PC-3 (cell line): ENCODE measurements around the gene PGBD5. TPM values are rescaled to one million over a fixed set of nuclear protein-coding genes. Genes with fewer than 3 reads are reported as not detected.

Experiments used
- ATAC-seq: fragments of 200-7000 bp; cut with Tn5 transposase; 2 replicates; pipeline ENCODE4 v1.9.1; 2020; ENCODE audit warnings: mild to moderate bottlenecking, moderate library complexity
- BruUV-seq: library from RNA; stranded (reverse); fragments of 400-500 nt; replicated peaks from 2 replicates; lab custom pipeline; 2021; lab: Mats Ljungman, UMichigan
- CTCF ChIA-PET: fragments of 300-600 bp; sonication (Branson Sonifier 250); formaldehyde crosslinking; loops from one replicate; lab custom pipeline; 2022; ENCODE audit warnings: antibody characterized with exemption; lab: Charles Lee
- POLR2A ChIA-PET: fragments of 300-600 bp; sonication (Branson Sonifier 250); formaldehyde crosslinking; loops from one replicate; lab custom pipeline; 2022; ENCODE audit warnings: antibody characterized with exemption; ENCODE audit not compliant: unreplicated experiment; lab: Charles Lee
- DNase-seq: peaks from one replicate; pipeline ENCODE4 v3.0.0-alpha.2; 2015
- H2AFZ ChIP-seq: fragments of 300-600 bp; sonication (generic); 2 replicates; pipeline ENCODE4 v1.6.0; 2016; ENCODE audit warnings: antibody characterized with exemption, low read length
- H3F3A ChIP-seq: fragments of 300-600 bp; sonication (generic); one replicate; pipeline ENCODE4 v1.6.0; 2017; ENCODE audit warnings: antibody characterized with exemption, low read length, control low read depth, mild to moderate bottlenecking; ENCODE audit not compliant: unreplicated experiment
- H3K27ac ChIP-seq: fragments of 300-600 bp; sonication (generic); 2 replicates; pipeline ENCODE4 v1.5.1; 2016; ENCODE audit warnings: mild to moderate bottlenecking, low read length
- H3K27me3 ChIP-seq: fragments of 300-600 bp; sonication (generic); 2 replicates; pipeline ENCODE4 v1.6.1; 2016; ENCODE audit warnings: low read length, mixed read lengths
- H3K36me3 ChIP-seq: fragments of 300-600 bp; sonication (generic); 2 replicates; pipeline ENCODE4 v1.6.1; 2016; ENCODE audit warnings: low read depth, mixed run types, low read length, mixed read lengths
- H3K4me1 ChIP-seq: fragments of 300-600 bp; sonication (generic); 2 replicates; pipeline ENCODE4 v1.5.1; 2016; ENCODE audit warnings: low read length; ENCODE audit not compliant: insufficient read depth
- H3K4me2 ChIP-seq: fragments of 300-600 bp; sonication (generic); 2 replicates; pipeline ENCODE4 v1.6.0; 2016; ENCODE audit warnings: low read length
- H3K4me3 ChIP-seq: fragments of 300-600 bp; sonication (generic); 2 replicates; pipeline ENCODE4 v1.5.1; 2016; ENCODE audit warnings: mild to moderate bottlenecking, low read length, mixed read lengths
- H3K79me2 ChIP-seq: fragments of 300-600 bp; sonication (generic); 2 replicates; pipeline ENCODE4 v1.6.1; 2017; ENCODE audit warnings: low read length, mixed read lengths
- H3K9ac ChIP-seq: fragments of 300-600 bp; sonication (generic); 2 replicates; pipeline ENCODE4 v1.6.0; 2016; ENCODE audit warnings: mild to moderate bottlenecking, low read length
- H3K9me2 ChIP-seq: fragments of 300-600 bp; sonication (generic); replicated peaks from 2 replicates; pipeline ENCODE4 v1.6.1; 2016; ENCODE audit warnings: mixed run types, low read length, mixed read lengths
- H3K9me3 ChIP-seq: fragments of 300-600 bp; sonication (generic); 2 replicates; pipeline ENCODE4 v1.6.1; 2016; ENCODE audit warnings: low read length, mixed read lengths
- H4K20me1 ChIP-seq: fragments of 300-600 bp; sonication (generic); 2 replicates; pipeline ENCODE4 v1.6.1; 2016; ENCODE audit warnings: low read length, mixed read lengths
- EZH2 ChIP-seq: fragments of 300-600 bp; sonication (generic); IDR thresholded peaks from one replicate; pipeline ENCODE4 v1.6.1; 2017; ENCODE audit warnings: antibody characterized with exemption, mild to moderate bottlenecking, low read length; ENCODE audit not compliant: unreplicated experiment
- EZH2phosphoT487 ChIP-seq: fragments of 300-600 bp; sonication (generic); IDR thresholded peaks from 2 replicates; pipeline ENCODE4 v1.6.1; 2018; ENCODE audit warnings: mild to moderate bottlenecking, antibody characterized with exemption, low read length, borderline replicate concordance
- intact Hi-C: fragments of 100-400 bp; cut with micrococcal nuclease; formaldehyde crosslinking; loops from 2 replicates; pipeline ENCODE4 v1.9.0; 2023
- total RNA-seq: library from RNA; depleted of rRNA; stranded (reverse); fragments of >200 nt; gene quantifications from 2 replicates; pipeline ENCODE4 v1.2.3, GENCODE V29; 2014
- TF ChIP-seq, protein P1 (sequence below): fragments of 300-600 bp; sonication (generic); conservative IDR thresholded peaks from 2 replicates; pipeline ENCODE4 v1.5.1; 2017; ENCODE audit warnings: antibody characterized with exemption, low read depth, mild to moderate bottlenecking, low read length

PGBD5 gene
- total RNA-seq, 1 experiment from 2014 or later = under 0.01 TPM

DNA sequence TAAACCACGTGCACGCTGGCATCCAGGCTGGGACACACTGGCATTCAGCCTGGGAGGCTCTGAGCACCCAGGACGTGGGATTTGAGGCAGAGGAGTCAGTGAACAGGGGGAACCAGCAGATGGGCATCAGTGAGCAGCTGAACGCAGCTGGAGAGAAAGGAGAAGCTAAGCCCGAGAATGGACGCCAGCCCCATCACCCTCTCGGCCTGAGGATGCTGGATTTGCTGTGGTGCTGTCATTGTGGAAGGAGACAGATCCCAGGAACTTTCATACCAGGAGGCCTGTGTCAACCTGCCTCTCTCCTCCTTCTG lies 132.8 kb downstream of the PGBD5 start:
- ChIA-PET POLR2A (no interaction called here), CTCF (interaction anchor here (0.6 kb wide), 1 partner anchor 189 kb away, joined by 3 read pairs; no protein-coding TSS in a partner anchor)
- no peak overlapping the region for H3K4me2 ChIP-seq
- no peaks in the 10 kb centered on the region for H3K79me2 ChIP-seq
- BruUV-seq = no TSS peak
- H4K20me1 ChIP-seq = no peaks in the 10 kb centered on the region
- TF ChIP-seq, protein P1, sequence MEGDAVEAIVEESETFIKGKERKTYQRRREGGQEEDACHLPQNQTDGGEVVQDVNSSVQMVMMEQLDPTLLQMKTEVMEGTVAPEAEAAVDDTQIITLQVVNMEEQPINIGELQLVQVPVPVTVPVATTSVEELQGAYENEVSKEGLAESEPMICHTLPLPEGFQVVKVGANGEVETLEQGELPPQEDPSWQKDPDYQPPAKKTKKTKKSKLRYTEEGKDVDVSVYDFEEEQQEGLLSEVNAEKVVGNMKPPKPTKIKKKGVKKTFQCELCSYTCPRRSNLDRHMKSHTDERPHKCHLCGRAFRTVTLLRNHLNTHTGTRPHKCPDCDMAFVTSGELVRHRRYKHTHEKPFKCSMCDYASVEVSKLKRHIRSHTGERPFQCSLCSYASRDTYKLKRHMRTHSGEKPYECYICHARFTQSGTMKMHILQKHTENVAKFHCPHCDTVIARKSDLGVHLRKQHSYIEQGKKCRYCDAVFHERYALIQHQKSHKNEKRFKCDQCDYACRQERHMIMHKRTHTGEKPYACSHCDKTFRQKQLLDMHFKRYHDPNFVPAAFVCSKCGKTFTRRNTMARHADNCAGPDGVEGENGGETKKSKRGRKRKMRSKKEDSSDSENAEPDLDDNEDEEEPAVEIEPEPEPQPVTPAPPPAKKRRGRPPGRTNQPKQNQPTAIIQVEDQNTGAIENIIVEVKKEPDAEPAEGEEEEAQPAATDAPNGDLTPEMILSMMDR = no peak
- TF ChIP-seq EZH2phosphoT487 (no peak), EZH2 (no peak)
- no peak for ATAC-seq
- no peak overlapping the region for H3K4me3 ChIP-seq
- no peaks in the 10 kb centered on the region for H3K36me3 ChIP-seq
- no peak overlapping the region for H2AFZ ChIP-seq
- no peaks in the 10 kb centered on the region for H3K9me3 ChIP-seq
- no peaks in the 10 kb centered on the region for H3F3A ChIP-seq
- H3K27ac ChIP-seq = no peak overlapping the region
- peaks cover 43% of the 10 kb centered on the region for H3K27me3 ChIP-seq
- no peak overlapping the region for H3K9ac ChIP-seq
- DNase-seq = no peak
- H3K9me2 ChIP-seq = no peaks in the 10 kb centered on the region
- H3K4me1 ChIP-seq = no peaks in the 10 kb centered on the region
- intact Hi-C loops = no loop called here

DNA sequence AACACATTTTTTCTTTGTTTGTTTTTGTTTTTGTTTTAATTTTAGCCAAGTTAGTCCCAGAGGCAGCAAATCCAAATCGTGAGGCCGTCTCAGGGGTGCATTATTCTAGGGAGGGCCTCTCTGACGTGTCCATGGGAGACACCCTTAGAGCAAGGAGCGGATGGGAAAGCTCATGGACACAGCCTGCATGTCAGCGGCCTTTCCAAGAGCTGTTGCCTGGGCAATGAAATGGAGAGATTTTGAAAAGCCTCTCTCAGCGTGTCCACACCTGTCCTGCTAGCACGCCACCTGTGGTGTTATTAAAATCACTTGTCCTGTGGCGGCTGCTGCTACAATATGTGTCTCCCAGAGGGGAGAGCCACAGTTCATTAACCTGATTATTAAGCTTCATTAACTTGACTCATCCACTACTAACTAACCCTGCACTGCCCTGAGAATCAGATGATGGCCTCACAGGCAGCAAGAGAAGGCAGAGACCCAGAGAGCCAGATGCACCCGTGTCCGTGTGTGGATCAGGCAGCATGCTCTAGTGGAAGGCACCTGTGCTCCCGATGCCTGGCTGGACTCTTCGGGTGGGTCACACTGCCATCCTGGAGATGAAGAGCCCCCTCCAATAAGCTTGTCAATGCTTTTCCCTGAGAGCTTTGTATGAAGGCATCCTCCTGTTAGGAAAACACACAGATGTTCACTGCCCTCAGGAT lies 133.3 kb downstream of the PGBD5 start:
- no peak overlapping the region for H3K4me3 ChIP-seq
- intact Hi-C loops = no loop called here
- no peak overlapping the region for H3K27ac ChIP-seq
- H3K4me1 ChIP-seq = no peaks in the 10 kb centered on the region
- no peak overlapping the region for H3K4me2 ChIP-seq
- H4K20me1 ChIP-seq = no peaks in the 10 kb centered on the region
- BruUV-seq = no TSS peak
- DNase-seq (no peak), ATAC-seq (no peak)
- H3K9me2 ChIP-seq = no peaks in the 10 kb centered on the region
- H3K9ac ChIP-seq = no peak overlapping the region
- ChIA-PET CTCF (interaction anchor here (0.6 kb wide), 1 partner anchor 189 kb away, joined by 3 read pairs; no protein-coding TSS in a partner anchor), POLR2A (no interaction called here)
- no peaks in the 10 kb centered on the region for H3K79me2 ChIP-seq
- no peak overlapping the region for H2AFZ ChIP-seq
- TF ChIP-seq EZH2 (no peak), EZH2phosphoT487 (no peak)
- TF ChIP-seq, protein P1 = no peak
- no peaks in the 10 kb centered on the region for H3F3A ChIP-seq
- H3K36me3 ChIP-seq = no peaks in the 10 kb centered on the region
- H3K27me3 ChIP-seq = peaks cover 43% of the 10 kb centered on the region
- H3K9me3 ChIP-seq = no peaks in the 10 kb centered on the region
